Progenitor cell of endocrine pancreas (in vitro differentiated cells): ENCODE results near the gene PDPK1. TPM values are rescaled to one million over a fixed set of nuclear protein-coding genes. Genes with fewer than 3 reads are reported as not detected.
"Not testable (repeated sequence)": the region's sequence is repeated elsewhere in the genome, so short reads cannot be mapped to it uniquely, and the experiment has no call there.

Source experiments
- DNase-seq: peaks from one replicate; pipeline ENCODE4 v3.0.0; 2021; ENCODE audit warnings: low spot score; ENCODE audit not compliant: unreplicated experiment
- H3K27ac Mint-ChIP-seq: 2 replicates; pipeline ENCODE4 v1.8.0; 2021; ENCODE audit warnings: mild to moderate bottlenecking, moderate library complexity, mixed read lengths
- H3K27me3 Mint-ChIP-seq: 2 replicates; pipeline ENCODE4 v1.8.0; 2021; ENCODE audit warnings: mixed read lengths
- H3K36me3 Mint-ChIP-seq: 2 replicates; pipeline ENCODE4 v1.8.0; 2022; ENCODE audit warnings: mixed read lengths; ENCODE audit not compliant: insufficient read depth
- H3K4me1 Mint-ChIP-seq: 2 replicates; pipeline ENCODE4 v1.8.0; 2021; ENCODE audit warnings: low read depth, mixed read lengths
- H3K4me3 Mint-ChIP-seq: 2 replicates; pipeline ENCODE4 v1.8.0; 2021; ENCODE audit warnings: low read depth, mild to moderate bottlenecking, moderate library complexity, mixed read lengths
- H3K9me3 Mint-ChIP-seq: 2 replicates; pipeline ENCODE4 v1.8.0; 2021; ENCODE audit warnings: low read depth, mixed read lengths
- microRNA-seq: library from miRNA; unstranded; fragments of <30 nt; microRNA quantifications from one replicate; pipeline ENCODE4 v1.1.0, GENCODE V29; 2020; ENCODE audit warnings: borderline number of aligned reads; ENCODE audit not compliant: unreplicated experiment
- total RNA-seq: library from RNA; stranded (reverse); gene quantifications from 2 replicates; pipeline ENCODE4 v1.2.1, GENCODE V29; 2021
- TF ChIP-seq, protein P1 (sequence below): fragments of 200-600 bp; sonication (generic); IDR thresholded peaks from one replicate; pipeline ENCODE4 v1.5.0; 2021; ENCODE audit warnings: antibody characterized with exemption, mild to moderate bottlenecking; ENCODE audit not compliant: unreplicated experiment

Gene PDPK1
- total RNA-seq, 1 donor from 2014 or later = 45.0 TPM

DNA sequence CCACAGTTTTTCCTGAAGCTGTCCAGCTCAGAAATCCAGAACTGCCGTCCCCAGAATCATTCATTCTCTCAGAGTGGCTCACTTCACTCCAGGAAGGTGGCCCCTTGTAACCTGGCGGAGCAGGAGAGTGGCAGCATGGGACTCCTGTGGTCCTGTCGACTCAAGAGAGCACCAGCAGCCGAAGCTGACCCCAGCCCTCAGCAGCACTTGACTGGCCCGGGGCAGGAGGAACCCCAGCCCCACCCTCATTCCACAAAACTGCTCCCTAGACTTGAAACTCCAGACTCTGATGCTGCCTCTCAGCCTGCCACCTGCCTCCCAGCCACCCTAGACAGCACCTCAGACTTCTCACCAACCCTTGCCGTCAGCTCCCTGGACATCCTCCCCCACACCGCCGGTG lies 83.6 kb downstream of the PDPK1 start:
- not testable (repeated sequence) for H3K27ac Mint-ChIP-seq, DNase-seq, H3K9me3 Mint-ChIP-seq, H3K4me3 Mint-ChIP-seq, H3K4me1 Mint-ChIP-seq, H3K36me3 Mint-ChIP-seq, H3K27me3 Mint-ChIP-seq

GRCh38 chr16:2627075-2627474 lies 89.3 kb downstream of the PDPK1 start:
- not testable (repeated sequence) for H3K9me3 Mint-ChIP-seq, H3K27me3 Mint-ChIP-seq, DNase-seq

DNA sequence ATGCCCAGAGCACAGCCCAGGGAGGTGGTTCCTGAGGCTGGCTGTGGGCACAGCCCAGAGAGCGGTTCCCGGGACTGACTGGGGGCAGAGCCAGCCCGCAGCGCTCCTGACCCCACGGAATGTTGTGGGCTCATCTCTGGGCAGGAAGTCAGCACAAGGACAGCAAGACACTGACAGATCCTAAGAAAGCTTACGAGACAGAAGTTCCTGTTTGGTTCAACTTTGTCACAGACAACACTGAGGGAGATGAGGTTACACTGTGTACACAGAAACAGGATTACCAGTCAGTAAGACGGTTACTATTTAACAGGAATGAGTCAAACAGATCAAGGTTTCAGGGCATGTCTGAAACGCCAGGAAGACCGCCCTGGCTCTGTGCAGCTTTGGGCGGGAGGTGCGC lies 93.4 kb downstream of the PDPK1 start:
- H3K9me3 Mint-ChIP-seq, DNase-seq, H3K27ac Mint-ChIP-seq, H3K4me3 Mint-ChIP-seq, H3K27me3 Mint-ChIP-seq, H3K36me3 Mint-ChIP-seq, H3K4me1 Mint-ChIP-seq: not testable (repeated sequence)

More at GRCh38 chr16:2627075-2627474, 89.3 kb downstream of the PDPK1 start:
- not testable (repeated sequence) for H3K4me3 Mint-ChIP-seq, H3K36me3 Mint-ChIP-seq, H3K4me1 Mint-ChIP-seq, H3K27ac Mint-ChIP-seq

- not testable (repeated sequence) for H3K9me3 Mint-ChIP-seq, H3K4me3 Mint-ChIP-seq, H3K27ac Mint-ChIP-seq, H3K36me3 Mint-ChIP-seq, H3K27me3 Mint-ChIP-seq, H3K4me1 Mint-ChIP-seq, DNase-seq
Observed at GRCh38 chr16:2632291-2632690, 94.5 kb downstream of the PDPK1 start.

GRCh38 chr16:2639071-2639721 lies 101.4 kb downstream of the PDPK1 start:
- H3K4me3 Mint-ChIP-seq, H3K36me3 Mint-ChIP-seq, H3K9me3 Mint-ChIP-seq, H3K27me3 Mint-ChIP-seq, H3K27ac Mint-ChIP-seq, DNase-seq, H3K4me1 Mint-ChIP-seq: not testable (repeated sequence)
- TF ChIP-seq, protein P1, sequence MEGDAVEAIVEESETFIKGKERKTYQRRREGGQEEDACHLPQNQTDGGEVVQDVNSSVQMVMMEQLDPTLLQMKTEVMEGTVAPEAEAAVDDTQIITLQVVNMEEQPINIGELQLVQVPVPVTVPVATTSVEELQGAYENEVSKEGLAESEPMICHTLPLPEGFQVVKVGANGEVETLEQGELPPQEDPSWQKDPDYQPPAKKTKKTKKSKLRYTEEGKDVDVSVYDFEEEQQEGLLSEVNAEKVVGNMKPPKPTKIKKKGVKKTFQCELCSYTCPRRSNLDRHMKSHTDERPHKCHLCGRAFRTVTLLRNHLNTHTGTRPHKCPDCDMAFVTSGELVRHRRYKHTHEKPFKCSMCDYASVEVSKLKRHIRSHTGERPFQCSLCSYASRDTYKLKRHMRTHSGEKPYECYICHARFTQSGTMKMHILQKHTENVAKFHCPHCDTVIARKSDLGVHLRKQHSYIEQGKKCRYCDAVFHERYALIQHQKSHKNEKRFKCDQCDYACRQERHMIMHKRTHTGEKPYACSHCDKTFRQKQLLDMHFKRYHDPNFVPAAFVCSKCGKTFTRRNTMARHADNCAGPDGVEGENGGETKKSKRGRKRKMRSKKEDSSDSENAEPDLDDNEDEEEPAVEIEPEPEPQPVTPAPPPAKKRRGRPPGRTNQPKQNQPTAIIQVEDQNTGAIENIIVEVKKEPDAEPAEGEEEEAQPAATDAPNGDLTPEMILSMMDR = peak; percentile 26

DNA sequence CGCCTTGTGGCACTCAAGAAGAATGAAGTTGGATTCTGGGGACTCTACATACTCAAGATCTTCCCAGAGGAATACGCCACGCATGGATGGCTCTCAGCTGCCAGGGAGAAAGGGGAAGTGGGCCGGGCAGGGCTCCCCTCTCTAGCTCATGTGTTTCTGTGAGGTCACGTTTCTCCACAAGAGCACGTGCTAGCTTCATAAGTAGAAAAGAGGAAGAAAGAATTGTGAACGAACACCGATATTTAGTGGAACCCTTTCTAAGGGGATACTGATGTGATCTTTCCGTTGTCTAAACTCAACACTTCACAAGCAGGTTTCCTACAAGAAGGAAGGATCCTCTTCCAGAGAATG lies 101.9 kb downstream of the PDPK1 start:
- H3K27ac Mint-ChIP-seq, H3K4me1 Mint-ChIP-seq, H3K4me3 Mint-ChIP-seq, H3K36me3 Mint-ChIP-seq, DNase-seq, H3K27me3 Mint-ChIP-seq, H3K9me3 Mint-ChIP-seq: not testable (repeated sequence)

DNA sequence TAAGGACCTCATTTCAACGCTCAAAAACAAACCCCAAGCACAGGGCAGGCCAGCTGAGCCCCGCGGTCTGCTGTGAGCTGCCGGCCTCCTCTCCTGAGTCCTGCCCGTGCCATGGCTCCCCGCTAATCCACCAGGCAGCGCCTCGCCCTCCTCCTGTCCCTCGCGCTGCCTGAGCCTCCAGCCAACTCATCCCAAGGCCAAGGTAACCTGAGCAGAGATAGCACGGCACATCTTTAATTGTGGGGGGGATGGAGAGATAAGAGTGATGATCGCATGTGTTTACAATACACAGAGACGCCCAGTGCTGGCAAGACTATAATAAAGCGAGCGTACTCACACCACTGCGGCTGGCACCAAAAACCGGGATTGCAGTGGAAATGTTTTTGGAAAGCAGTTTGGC lies 104.7 kb downstream of the PDPK1 start:
- not testable (repeated sequence) for H3K9me3 Mint-ChIP-seq, H3K27me3 Mint-ChIP-seq, H3K27ac Mint-ChIP-seq, DNase-seq, H3K36me3 Mint-ChIP-seq, H3K4me3 Mint-ChIP-seq, H3K4me1 Mint-ChIP-seq

- H3K36me3 Mint-ChIP-seq, H3K4me3 Mint-ChIP-seq, DNase-seq, H3K9me3 Mint-ChIP-seq, H3K4me1 Mint-ChIP-seq, H3K27me3 Mint-ChIP-seq, H3K27ac Mint-ChIP-seq: not testable (repeated sequence)
Observed at GRCh38 chr16:2644754-2645453, 107.1 kb downstream of the PDPK1 start.

GRCh38 chr16:2651268-2651871 lies 113.5 kb downstream of the PDPK1 start:
- not testable (repeated sequence) for H3K4me1 Mint-ChIP-seq, H3K4me3 Mint-ChIP-seq, H3K27me3 Mint-ChIP-seq, DNase-seq, H3K36me3 Mint-ChIP-seq, H3K9me3 Mint-ChIP-seq, H3K27ac Mint-ChIP-seq

Small RNA genes lying within 50 kb of the gene (microRNA-seq; reads per million reads assigned to microRNA genes)
- not detected for gene MIR3178

Other genes with a start within 250 kb of the PDPK1 start
- gene ABCA3, start 197.3 kb upstream of the PDPK1 start, total RNA-seq = 6.9 and 7.6 TPM in 2 replicates
- gene CCNF, start 108.6 kb upstream of the PDPK1 start, total RNA-seq = 26.5 and 27.8 TPM in 2 replicates
- 27.4 and 32.2 TPM in 2 replicates for gene TEDC2, start 77.9 kb upstream of the PDPK1 start, total RNA-seq
- gene NTN3, start 66.7 kb upstream of the PDPK1 start, total RNA-seq = 2.4 and 2.5 TPM in 2 replicates
- 23.3 and 23.8 TPM in 2 replicates for gene TBC1D24, start 62.9 kb upstream of the PDPK1 start, total RNA-seq
- 158 and 169 TPM in 2 replicates for gene ATP6V0C, start 24.1 kb upstream of the PDPK1 start, total RNA-seq
- 38.7 and 40.8 TPM in 2 replicates for gene AMDHD2, start 17.6 kb upstream of the PDPK1 start, total RNA-seq
- gene CEMP1, start 6.6 kb upstream of the PDPK1 start, total RNA-seq = 0.58 and 0.62 TPM in 2 replicates
- 21.4 and 24.5 TPM in 2 replicates for gene KCTD5, start 144.5 kb downstream of the PDPK1 start, total RNA-seq
- gene PRSS27, start 182.2 kb downstream of the PDPK1 start, total RNA-seq = 6.3 and 6.6 TPM in 2 replicates
- 817 and 838 TPM in 2 replicates for gene SRRM2, start 214.6 kb downstream of the PDPK1 start, total RNA-seq
- 201 and 207 TPM in 2 replicates for gene ELOB, start 239.3 kb downstream of the PDPK1 start, total RNA-seq
- 0.27 and 0.31 TPM in 2 replicates for gene PRSS33, start 249.5 kb downstream of the PDPK1 start, total RNA-seq